Measurements from ENCODE around the gene NOX3.

DNA sequence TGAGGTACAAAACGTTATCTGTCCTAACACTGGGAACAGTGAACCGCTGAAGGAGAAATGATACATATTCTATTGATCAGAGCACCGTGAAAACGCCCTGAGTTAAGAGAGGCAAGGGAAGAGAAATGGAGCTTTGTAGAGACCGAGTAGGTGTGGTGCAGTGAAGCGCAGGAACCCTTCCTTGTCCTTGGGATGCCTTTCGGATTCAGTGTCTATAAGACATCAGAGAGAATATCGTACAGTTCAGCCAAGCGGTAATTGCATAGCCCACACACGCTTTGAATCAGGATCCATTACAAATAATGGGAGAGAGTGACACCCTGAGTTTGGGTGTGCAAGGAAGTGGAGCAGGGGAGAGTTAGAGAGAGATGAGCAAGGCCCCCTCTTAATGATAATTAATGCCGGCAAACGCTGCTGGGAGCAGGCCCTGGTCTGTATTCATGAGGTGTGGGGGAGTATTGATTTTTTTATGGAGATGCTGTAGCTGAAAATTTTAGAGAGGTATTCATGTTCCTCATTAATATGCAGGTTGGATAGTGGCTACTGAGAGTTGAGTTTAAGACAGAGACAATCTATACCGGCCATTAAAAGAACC lies 20.7 kb downstream of the NOX3 start:
- no peak for TF ChIP-seq POLR2AphosphoS5 (IDR thresholded peaks at IDR 0.05)
- TF ChIP-seq, protein P1, sequence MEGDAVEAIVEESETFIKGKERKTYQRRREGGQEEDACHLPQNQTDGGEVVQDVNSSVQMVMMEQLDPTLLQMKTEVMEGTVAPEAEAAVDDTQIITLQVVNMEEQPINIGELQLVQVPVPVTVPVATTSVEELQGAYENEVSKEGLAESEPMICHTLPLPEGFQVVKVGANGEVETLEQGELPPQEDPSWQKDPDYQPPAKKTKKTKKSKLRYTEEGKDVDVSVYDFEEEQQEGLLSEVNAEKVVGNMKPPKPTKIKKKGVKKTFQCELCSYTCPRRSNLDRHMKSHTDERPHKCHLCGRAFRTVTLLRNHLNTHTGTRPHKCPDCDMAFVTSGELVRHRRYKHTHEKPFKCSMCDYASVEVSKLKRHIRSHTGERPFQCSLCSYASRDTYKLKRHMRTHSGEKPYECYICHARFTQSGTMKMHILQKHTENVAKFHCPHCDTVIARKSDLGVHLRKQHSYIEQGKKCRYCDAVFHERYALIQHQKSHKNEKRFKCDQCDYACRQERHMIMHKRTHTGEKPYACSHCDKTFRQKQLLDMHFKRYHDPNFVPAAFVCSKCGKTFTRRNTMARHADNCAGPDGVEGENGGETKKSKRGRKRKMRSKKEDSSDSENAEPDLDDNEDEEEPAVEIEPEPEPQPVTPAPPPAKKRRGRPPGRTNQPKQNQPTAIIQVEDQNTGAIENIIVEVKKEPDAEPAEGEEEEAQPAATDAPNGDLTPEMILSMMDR (IDR thresholded peaks at IDR 0.05 in 8 of 11, conservative IDR thresholded peaks at IDR 0.05 in 3 of 11): no peak
